H1 (cell line): ENCODE results near the gene FCN3. TPM values are rescaled to one million over a fixed set of nuclear protein-coding genes. Genes with fewer than 3 reads are reported as not detected.
A peak's percentile ranks its signal among the peaks of the same experiment; 100 is the strongest.

Experiments
- EZH2 ChIP-seq: fragments of 200-600 bp; sonication (generic); IDR thresholded peaks from 2 replicates; pipeline ENCODE4 v1.7.1; 2012; ENCODE audit warnings: low read depth, mild to moderate bottlenecking, moderate library complexity, low read length, inconsistent platforms; ENCODE audit not compliant: severe bottlenecking
- KDM4A ChIP-seq: IDR thresholded peaks from one replicate; pipeline ENCODE4 v1.7.1; 2012; ENCODE audit warnings: low read depth, mild to moderate bottlenecking, moderate library complexity, low read length, inconsistent platforms; ENCODE audit not compliant: severe bottlenecking
- NRF1 ChIP-seq: IDR thresholded peaks from 2 replicates; pipeline ENCODE4 v1.6.1; 2011; ENCODE audit warnings: mild to moderate bottlenecking, low read depth, low read length, improper control_type of control experiment
- RAD21 ChIP-seq, 2 experiments: IDR thresholded peaks in 1 of 2; conservative IDR thresholded peaks in 1 of 2; 2 replicates each; pipeline ENCODE4 v1.6.1; 2011; ENCODE audit warnings: low read depth in 2 of 2, low read length in 2 of 2, improper control_type of control experiment in 1 of 2, inconsistent platforms in 1 of 2, mild to moderate bottlenecking in 1 of 2, moderate library complexity in 1 of 2
- SIN3A ChIP-seq, 2 experiments: IDR thresholded peaks in 1 of 2; conservative IDR thresholded peaks in 1 of 2; 2 replicates each; pipeline ENCODE4 v1.6.1; 2011 to 2012; ENCODE audit warnings: low read length in 2 of 2, improper control_type of control experiment in 1 of 2, low read depth in 1 of 2, mild to moderate bottlenecking in 1 of 2
- SIRT6 ChIP-seq: IDR thresholded peaks from one replicate; pipeline ENCODE4 v1.7.1; 2012; ENCODE audit warnings: low read length, inconsistent platforms
- SIX5 ChIP-seq: IDR thresholded peaks from 2 replicates; pipeline ENCODE4 v1.6.1; 2011; ENCODE audit warnings: mild to moderate bottlenecking, low read depth, low read length
- SP2 ChIP-seq: IDR thresholded peaks from 2 replicates; pipeline ENCODE4 v1.6.1; 2012; ENCODE audit warnings: mild to moderate bottlenecking, low read length, inconsistent platforms
- TEAD4 ChIP-seq: IDR thresholded peaks from 2 replicates; pipeline ENCODE4 v1.6.1; 2012; ENCODE audit warnings: low read depth, low read length, inconsistent platforms, mixed read lengths
- polyA plus RNA-seq, 7 experiments: library from polyadenylated mRNA; depleted of rRNA in 3 of 7; stranded (reverse) in 5 of 7; unstranded in 2 of 7; fragments of >200 nt in 5 of 7; fragments of 200-250 nt in 2 of 7; gene quantifications; 1 replicate in 5 of 7; 2 replicates in 1 of 7; 4 replicates in 1 of 7; pipeline versions ENCODE4 v1.2.1 to v1.2.3, GENCODE V29; 2011 to 2013; ENCODE audit warnings: missing spikeins in 2 of 7, mixed read lengths in 2 of 7
- total RNA-seq: library from RNA; stranded (reverse); fragmentation: NEBNext Ultra II Directional; extraction: Animal tissue kit (Norgen Biotek cat#: 25700); gene quantifications from 2 replicates; pipeline ENCODE4 v1.2.1, GENCODE V29; 2021
- TF ChIP-seq, protein P1 (sequence below), 3 experiments: IDR thresholded peaks; 1 replicate in 2 of 3; 2 replicates in 1 of 3; pipeline versions ENCODE4 v1.5.1 to v1.6.1; 2011; ENCODE audit warnings: low read length in 3 of 3, mild to moderate bottlenecking in 3 of 3, inconsistent platforms in 2 of 3, low read depth in 1 of 3, moderate library complexity in 1 of 3; ENCODE audit not compliant: insufficient read depth in 1 of 3; ENCODE audit errors: control extremely low read depth in 1 of 3

FCN3 gene
- total and polyA plus RNA-seq, 2 of the 8 experiments (the other 6 are each of a cell fraction or from before 2014, with no cell fraction given), result 0.30 to 0.57 TPM

DNA sequence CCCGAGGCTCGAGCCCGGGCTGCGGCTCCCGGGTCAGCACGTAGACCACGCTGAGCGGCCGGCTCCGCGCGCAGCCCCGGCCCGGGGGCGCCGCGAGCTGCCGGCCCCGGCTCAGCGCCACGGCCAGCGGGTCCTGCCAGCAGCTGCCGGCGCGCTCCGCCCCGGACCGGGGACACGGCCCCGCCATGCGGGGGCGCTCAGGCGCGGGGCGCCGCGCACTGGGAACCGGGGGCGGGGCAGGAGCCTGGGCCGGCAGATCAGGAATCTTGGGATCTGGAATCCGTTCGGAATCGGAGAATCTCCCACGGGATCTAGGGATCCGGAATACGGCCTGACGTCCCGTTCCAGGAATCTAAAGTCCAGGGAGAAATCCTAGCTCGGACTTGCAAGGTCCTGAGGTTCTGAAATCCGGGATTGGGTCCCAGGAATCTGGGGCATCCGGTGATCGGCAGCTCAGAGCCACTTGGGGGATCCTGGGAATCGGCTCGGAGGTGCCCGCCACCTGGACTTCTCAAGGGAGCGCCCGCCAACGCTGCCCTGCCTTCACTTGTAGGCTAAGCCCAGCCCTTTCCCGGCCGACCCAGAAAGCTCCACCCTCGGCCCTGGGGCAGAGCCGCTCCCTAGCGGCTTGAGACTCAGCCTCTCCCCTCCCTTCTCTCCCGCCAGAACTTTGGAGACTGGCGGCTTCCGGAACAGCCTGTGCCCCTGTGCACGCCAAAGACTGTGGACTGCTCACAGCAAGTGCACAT is 8.0 kb downstream of the FCN3 start, which contains the start of gene MAP3K6 (continued):
- TF ChIP-seq SIX5, result no peak
- TF ChIP-seq NRF1, result no peak
- peak; percentile 26; the same call in 1 of the 2 replicates for TF ChIP-seq TEAD4
- TF ChIP-seq SIRT6, result no peak
- peak; percentile 26 for TF ChIP-seq KDM4A
- TF ChIP-seq SIN3A (conservative IDR thresholded peaks at IDR 0.05 in 1 of 2, IDR thresholded peaks at IDR 0.05 in 1 of 2; ENCODE audit: low read depth in 1 of 2, low read length in 2 of 2), result 0 out of 4 replicates have a peak, but pooled peaks have one; percentile 15 to 35
- TF ChIP-seq, protein P1, sequence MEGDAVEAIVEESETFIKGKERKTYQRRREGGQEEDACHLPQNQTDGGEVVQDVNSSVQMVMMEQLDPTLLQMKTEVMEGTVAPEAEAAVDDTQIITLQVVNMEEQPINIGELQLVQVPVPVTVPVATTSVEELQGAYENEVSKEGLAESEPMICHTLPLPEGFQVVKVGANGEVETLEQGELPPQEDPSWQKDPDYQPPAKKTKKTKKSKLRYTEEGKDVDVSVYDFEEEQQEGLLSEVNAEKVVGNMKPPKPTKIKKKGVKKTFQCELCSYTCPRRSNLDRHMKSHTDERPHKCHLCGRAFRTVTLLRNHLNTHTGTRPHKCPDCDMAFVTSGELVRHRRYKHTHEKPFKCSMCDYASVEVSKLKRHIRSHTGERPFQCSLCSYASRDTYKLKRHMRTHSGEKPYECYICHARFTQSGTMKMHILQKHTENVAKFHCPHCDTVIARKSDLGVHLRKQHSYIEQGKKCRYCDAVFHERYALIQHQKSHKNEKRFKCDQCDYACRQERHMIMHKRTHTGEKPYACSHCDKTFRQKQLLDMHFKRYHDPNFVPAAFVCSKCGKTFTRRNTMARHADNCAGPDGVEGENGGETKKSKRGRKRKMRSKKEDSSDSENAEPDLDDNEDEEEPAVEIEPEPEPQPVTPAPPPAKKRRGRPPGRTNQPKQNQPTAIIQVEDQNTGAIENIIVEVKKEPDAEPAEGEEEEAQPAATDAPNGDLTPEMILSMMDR (IDR thresholded peaks at IDR 0.05; ENCODE audit: control extremely low read depth in 1 of 3, insufficient read depth in 1 of 3, low read depth in 1 of 3, low read length in 3 of 3), result peak in 2 of 3 experiments; percentile 46 to 68; a peak in 3 of 4 replicates
- no peak for TF ChIP-seq EZH2
- no peak for TF ChIP-seq SP2
- peak in 1 of 2 experiments; percentile 37; a peak in 2 of 4 replicates for TF ChIP-seq RAD21 (IDR thresholded peaks at IDR 0.05 in 1 of 2, conservative IDR thresholded peaks at IDR 0.05 in 1 of 2; ENCODE audit: low read depth in 2 of 2, low read length in 2 of 2)
